ENCODE data around the gene XRN2.

The XRN2 gene, protein sequence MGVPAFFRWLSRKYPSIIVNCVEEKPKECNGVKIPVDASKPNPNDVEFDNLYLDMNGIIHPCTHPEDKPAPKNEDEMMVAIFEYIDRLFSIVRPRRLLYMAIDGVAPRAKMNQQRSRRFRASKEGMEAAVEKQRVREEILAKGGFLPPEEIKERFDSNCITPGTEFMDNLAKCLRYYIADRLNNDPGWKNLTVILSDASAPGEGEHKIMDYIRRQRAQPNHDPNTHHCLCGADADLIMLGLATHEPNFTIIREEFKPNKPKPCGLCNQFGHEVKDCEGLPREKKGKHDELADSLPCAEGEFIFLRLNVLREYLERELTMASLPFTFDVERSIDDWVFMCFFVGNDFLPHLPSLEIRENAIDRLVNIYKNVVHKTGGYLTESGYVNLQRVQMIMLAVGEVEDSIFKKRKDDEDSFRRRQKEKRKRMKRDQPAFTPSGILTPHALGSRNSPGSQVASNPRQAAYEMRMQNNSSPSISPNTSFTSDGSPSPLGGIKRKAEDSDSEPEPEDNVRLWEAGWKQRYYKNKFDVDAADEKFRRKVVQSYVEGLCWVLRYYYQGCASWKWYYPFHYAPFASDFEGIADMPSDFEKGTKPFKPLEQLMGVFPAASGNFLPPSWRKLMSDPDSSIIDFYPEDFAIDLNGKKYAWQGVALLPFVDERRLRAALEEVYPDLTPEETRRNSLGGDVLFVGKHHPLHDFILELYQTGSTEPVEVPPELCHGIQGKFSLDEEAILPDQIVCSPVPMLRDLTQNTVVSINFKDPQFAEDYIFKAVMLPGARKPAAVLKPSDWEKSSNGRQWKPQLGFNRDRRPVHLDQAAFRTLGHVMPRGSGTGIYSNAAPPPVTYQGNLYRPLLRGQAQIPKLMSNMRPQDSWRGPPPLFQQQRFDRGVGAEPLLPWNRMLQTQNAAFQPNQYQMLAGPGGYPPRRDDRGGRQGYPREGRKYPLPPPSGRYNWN

DNA sequence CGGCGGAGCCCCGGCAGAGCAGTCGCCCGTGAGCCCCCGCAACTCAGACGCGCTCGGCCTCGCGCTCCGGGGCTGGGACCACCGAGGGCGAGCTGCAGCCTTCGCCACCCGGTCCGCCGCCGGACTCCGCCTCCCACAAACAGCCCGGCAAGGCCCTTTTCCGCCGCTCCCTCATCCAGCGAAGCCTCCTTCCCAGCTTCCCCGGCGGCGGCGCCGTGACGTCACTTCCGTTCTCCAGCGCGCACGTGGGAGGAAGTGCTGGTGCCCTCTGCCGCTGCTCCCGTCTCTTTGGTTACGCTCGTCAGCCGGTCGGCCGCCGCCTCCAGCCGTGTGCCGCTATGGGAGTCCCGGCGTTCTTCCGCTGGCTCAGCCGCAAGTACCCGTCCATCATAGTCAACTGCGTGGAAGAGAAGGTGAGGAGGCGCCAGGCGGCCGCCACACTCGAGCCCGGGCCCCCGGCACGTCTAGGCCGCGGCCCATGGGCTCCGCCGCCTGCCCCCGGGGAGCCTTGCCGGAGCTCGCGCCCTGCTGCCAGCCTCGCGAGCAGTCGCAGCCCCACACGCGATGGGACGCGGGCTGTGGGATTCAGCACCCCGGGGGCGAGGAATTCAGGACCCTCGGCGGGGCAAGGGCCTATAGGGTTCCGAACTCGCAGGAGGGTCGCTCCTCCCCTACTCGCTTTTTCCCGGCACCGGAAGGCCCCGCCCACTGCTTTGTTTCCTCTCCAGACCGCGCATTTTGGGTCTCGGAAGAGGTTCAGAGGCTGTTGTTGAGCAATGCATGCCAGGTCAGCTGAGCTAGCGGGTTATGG is at the start of gene XRN2:
TSS of gene XRN2 (plus strand) at position 271 of the 811 bp plus-strand sequence. CDS start at position 339, 68 bp downstream.
- DNase-seq, result peak; percentile 95

DNA sequence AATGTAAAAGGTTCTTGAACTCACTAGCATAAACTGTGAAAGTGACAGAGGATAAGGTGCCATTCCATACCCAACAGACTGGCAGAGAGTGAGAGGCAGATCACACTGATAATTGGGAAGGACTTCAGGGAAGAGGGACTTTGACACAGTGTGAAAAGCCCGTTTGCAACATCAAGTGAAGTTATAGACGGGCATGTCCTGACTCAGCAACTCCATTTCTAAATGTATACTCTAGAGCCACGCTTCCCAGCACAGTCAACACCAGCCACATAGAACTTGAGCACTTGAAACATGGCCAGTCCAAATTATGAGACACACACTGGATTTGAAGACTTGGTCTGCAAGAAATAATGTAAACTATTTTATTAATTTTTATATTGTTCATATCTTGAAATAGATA is 45.9 kb upstream of the XRN2 start:
- no peak for DNase-seq

- DNase-seq, result no peak
Measured at GRCh38 chr20:21258411-21258810, 44.7 kb upstream of the XRN2 start.

DNA sequence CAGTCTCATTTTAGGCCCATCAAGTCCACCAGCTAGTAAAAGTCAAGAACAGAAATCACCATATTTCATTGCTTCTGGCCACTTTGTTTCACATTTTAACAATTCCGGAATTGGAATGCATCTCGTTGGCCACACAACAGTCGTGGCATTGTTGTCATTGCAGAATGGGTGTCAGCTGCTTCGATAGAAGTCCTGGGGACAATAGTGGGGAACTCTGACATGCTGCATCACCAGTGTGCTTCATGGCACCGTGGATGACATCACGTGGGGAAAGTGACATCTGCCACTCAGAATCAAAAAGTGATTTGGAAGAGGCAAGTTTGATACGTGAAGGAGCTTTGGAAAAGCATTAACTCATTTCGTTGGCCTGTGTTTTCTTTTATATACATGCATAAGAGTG is 43.8 kb upstream of the XRN2 start:
- DNase-seq, result no peak

- DNase-seq, result no peak
Measured at GRCh38 chr20:21262812-21263211, 40.3 kb upstream of the XRN2 start.

- DNase-seq, result no peak
Measured at GRCh38 chr20:21265261-21266190, 37.6 kb upstream of the XRN2 start.

DNA sequence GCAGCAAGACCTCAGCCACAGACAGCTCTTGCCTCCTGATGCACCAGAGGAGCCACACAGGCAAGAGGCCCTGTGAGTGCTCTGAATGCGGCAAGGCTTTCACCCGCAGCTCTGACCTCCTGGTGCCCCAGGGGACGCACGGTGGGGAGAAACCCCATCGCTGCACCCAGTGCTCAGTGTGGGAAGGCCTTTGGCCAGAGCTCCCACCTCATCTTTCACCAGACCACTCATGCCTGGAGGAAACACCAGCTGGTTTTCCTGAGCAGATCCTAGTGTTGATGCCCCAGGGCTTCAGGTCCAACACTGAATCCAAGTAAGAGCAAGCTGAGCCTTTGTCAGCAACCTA is 37.0 kb upstream of the XRN2 start:
- no peak for DNase-seq

GRCh38 chr20:21269772-21270171 is 33.4 kb upstream of the XRN2 start:
- no peak for DNase-seq

DNA sequence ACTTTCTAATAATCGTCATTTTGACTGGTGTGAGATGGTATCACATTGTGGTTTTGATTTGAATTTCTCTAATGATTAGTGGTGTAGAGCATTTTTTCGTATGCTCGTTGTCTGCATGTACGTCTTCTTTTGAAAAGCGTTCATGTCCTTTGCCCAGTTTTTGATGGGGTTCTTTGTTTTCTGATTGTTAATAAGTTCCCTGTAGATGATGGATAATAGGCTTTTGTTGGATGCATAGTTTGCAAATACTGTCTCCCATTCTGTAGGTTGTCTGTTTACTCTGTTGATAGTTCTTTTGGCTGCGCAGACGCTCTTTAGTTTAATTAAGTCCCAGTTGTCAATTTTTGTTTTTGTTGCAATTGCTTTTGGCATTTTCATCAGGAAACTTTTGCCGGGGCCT is 32.3 kb upstream of the XRN2 start:
- no peak for DNase-seq

- peak; percentile 17 for DNase-seq
Measured at GRCh38 chr20:21272279-21272678, 30.9 kb upstream of the XRN2 start.

GRCh38 chr20:21272679-21273078 is 30.5 kb upstream of the XRN2 start:
- DNase-seq, result no peak

DNA sequence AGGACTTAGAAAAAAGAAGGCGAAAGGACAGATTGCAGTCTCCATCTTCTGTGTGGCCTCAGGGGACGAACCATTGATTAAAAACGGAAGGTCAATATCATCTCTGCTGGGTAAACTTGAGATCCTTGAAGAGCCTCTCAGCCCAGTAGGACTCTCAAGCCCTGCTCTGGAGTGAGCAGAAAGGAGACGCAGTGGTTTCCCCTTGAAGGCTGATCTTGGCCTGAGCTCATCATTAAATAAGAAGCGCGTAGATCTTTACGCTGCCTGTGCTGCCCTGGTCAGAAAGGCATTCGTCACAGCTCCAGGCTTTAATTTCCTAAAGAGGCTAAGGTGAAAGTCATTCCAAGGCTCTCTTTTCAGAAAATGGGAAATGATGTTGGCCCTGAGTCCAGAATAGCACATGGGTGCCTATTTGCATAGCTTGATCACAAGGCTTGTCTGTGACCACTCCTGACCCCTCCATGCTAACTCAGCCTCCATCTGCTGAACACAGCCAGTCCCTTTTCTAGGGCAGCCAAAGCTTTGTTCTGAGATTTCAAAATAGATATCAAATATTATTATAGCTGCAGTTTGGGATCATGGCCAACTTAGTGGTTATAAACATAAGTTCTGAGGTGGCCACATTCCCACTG is 29.3 kb upstream of the XRN2 start:
- DNase-seq, result no peak

DNA sequence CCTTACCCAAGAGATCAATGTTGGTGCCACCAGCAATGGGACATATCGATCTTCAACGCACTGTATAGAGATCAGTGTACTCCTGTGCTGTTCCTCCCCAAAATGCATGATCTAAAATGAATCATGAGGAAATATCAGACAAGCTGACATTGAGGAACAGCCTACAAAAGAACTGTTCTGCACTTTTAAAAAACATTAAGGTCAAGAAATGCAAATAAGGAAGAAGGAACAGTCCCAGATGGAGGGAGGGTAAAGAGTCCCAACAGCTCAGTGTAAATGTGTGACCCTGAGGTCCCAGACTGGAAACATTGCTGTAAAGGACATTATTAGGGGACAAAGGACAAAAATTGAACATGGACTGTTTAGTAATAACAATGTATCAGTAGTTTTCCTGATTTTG is 24.3 kb upstream of the XRN2 start:
- DNase-seq, result no peak

DNA sequence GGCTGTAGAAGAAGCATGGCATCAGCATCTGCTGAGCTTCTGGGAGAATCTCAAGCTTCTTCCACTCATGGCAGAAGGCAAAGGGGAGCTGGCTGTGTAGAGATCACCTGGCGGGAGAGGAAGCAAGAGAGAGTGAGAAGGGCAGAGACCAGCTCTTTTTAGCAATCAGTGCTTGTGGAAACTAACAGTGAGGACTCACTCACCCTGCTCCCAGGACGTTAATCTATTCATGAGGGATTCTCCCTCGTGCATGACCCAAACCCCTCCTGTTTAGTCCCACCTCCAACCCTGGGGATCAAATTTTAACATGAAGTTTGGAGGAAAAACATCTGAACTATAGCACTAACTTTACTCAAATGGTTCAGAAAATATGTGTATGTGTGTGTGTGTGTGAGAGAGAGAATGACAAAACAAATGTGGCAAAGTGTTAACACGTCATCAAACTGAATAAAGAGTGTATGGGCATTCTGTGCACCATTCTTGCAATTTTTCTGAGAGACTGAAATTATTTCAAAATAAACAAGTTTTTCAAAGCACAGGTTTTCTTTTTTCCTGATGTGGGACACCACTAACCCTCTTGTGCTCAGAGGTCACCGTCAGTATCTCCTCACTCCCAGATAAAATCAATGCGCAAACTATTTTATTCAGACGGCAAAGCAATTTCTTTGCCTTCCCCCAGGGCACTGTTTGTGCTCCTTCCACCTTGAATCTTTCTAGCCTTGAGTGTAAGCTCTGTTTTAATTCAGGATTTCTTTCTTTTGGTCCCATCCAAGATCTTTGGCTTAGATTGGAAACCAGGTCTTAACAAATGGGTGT is 23.2 kb upstream of the XRN2 start:
- no peak for DNase-seq

DNA sequence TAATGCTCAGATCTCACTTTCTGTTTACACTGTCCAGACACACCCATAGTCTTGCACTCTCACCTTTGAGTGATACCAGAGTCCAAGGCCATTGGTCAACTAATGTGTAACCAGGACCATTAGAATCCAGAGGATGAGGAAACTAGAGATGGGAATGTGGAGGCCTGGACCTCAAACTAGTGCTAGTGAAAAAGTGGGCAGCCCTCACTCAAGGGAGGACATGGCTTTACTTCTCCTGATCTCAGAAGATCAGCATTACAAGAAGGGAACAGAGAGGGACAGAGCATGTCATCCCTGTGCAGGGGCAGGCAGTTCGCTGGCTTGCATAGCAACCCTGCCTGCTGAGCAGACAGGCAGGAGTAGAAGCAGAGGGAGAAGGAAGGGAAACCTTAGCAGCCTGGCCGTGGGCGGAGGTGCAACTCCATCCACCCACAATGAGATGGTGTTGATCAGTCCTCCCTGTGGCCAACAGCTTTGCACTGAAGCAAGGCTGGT is 22.6 kb upstream of the XRN2 start:
- no peak for DNase-seq

DNA sequence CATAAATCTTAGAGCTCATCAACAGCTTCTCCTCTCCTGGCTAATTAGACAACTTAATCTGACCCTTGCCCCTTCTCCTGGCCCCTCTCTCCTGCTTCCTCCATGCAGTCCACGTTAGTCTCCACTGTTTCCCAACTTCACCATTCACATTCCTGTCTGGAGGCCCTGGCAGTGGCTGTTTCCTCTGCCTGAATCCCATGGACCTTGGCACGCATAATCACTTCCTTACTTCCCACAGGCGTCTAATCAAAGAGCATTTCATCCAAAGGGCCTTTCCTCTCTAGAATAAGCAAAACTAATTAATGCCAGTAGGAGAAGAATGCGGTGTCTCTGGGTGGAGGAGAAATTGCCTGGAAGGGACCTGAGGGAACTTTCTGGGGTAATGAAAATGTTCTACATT is 16.4 kb upstream of the XRN2 start:
- DNase-seq, result no peak

DNA sequence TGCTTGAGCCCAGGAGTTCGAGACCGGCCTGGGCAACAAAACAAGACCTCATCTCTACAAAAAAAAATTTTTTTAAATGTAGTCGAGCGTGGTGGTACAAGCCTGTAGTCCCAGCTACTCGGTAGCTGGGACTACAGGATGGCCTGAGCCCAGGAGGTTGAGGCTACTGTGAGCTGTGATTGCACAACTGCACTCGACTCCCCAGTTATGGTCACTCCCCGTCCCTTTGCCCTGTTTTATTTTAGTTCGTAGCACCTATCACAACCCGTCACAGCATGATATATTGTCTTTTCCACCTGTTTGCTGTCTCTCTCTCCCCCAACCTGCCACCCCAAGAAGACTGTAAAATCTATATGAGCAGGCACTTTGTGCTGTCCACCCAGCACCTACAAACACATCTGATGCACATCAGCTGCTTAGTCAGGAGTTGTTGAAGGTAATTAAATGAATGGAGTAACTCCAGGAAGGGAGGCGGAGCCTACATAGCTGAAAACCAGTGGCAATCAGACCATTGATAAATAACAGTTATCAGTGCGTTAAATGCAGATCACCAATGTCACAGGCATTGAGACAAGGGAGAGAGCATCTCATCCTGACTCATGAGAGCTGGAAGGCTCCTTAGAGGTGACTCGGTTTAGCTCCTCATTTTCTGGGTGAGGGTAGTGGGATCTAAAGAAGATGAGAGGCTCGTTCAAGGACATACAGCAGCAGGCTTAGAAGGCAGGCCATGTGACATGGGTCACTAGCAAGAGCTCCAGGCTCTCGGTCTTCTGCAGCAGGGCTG is 14.4 kb upstream of the XRN2 start:
- no peak for DNase-seq

DNA sequence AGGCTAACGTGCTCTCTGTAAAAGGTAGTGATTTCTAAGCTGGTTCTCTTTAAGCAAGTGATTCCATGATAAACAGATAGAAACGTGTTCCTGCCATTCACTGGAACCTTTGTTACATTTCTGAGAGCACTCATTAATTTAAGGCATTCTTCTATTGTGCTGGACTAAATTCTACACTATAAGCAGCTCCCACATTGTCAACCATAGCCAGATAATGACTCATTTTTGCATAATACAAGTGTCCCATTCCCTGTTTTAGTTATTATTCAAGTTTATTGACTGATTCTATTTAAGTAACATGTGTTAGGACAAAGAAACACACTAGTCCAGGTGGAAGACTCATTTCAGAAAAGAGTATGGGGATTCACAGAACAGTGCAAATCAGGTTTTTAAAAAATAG is 13.5 kb upstream of the XRN2 start:
- DNase-seq, result peak; percentile 43

DNA sequence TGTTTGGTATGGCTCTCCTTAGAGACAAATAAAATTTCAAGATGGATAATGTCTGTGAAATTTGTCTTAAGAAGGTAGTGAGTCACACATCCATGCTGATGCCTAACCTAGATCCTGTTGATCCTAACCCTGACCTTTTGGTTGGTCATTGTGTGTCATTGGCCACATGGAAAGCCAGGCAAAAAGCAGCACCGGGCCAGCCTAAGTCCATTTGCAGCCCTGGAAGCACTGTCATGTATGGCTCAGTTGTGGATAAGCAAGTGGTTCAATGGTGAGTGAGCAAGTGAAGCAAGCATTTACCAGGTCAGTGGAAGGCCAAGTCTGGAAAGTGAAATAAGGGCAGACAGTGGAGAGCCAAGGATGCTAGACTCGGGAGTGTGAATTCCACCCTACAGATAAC is 12.1 kb upstream of the XRN2 start:
- peak; percentile 97 for DNase-seq

GRCh38 chr20:21294755-21295154 is 8.4 kb upstream of the XRN2 start:
- DNase-seq, result no peak
